ENCODE data around the gene ARHGAP42.

Gene ARHGAP42

GRCh38 chr11:100808904-100809491 lies 121.9 kb downstream of the ARHGAP42 start:
- no peak for DNase-seq

- DNase-seq, result no peak
Measured at GRCh38 chr11:100810146-100810545, 123.1 kb downstream of the ARHGAP42 start.

- no peak for DNase-seq
Measured at GRCh38 chr11:100810666-100811065, 123.6 kb downstream of the ARHGAP42 start.

GRCh38 chr11:100812517-100812916 lies 125.4 kb downstream of the ARHGAP42 start:
- no peak for DNase-seq

GRCh38 chr11:100815787-100816330 lies 128.8 kb downstream of the ARHGAP42 start:
- DNase-seq, result no peak

- DNase-seq, result no peak
Measured at GRCh38 chr11:100816823-100817222, 129.7 kb downstream of the ARHGAP42 start.

- no peak for DNase-seq
Measured at GRCh38 chr11:100817620-100818019, 130.5 kb downstream of the ARHGAP42 start.

- no peak for DNase-seq
Measured at GRCh38 chr11:100820621-100821020, 133.5 kb downstream of the ARHGAP42 start.

GRCh38 chr11:100821198-100821597 lies 134.1 kb downstream of the ARHGAP42 start:
- DNase-seq, result no peak

- DNase-seq, result no peak
Measured at GRCh38 chr11:100823360-100823759, 136.3 kb downstream of the ARHGAP42 start.

- DNase-seq, result no peak
Measured at GRCh38 chr11:100824041-100824809, 137.1 kb downstream of the ARHGAP42 start.

GRCh38 chr11:100825626-100826025 lies 138.5 kb downstream of the ARHGAP42 start:
- DNase-seq, result no peak

- no peak for DNase-seq
Measured at GRCh38 chr11:100827934-100828661, 141.0 kb downstream of the ARHGAP42 start.

- DNase-seq, result no peak
Measured at GRCh38 chr11:100830274-100830673, 143.2 kb downstream of the ARHGAP42 start.

GRCh38 chr11:100830978-100831732 lies 144.1 kb downstream of the ARHGAP42 start:
- DNase-seq, result no peak

- no peak for DNase-seq
Measured at GRCh38 chr11:100831929-100832494, 144.9 kb downstream of the ARHGAP42 start.

GRCh38 chr11:100832829-100833228 lies 145.7 kb downstream of the ARHGAP42 start:
- DNase-seq, result no peak

GRCh38 chr11:100833276-100833675 lies 146.2 kb downstream of the ARHGAP42 start:
- DNase-seq, result no peak

GRCh38 chr11:100835854-100836253 lies 148.8 kb downstream of the ARHGAP42 start:
- DNase-seq, result no peak

GRCh38 chr11:100837311-100837710 lies 150.2 kb downstream of the ARHGAP42 start:
- no peak for DNase-seq

- DNase-seq, result no peak
Measured at GRCh38 chr11:100841711-100842407, 154.8 kb downstream of the ARHGAP42 start.

GRCh38 chr11:100847696-100848216 lies 160.7 kb downstream of the ARHGAP42 start:
- DNase-seq, result no peak

All from CD4-positive, alpha-beta T cell treated with Interleukin-4 for 4 hours (primary cell).